Stimulated activated CD4-positive, alpha-beta T cell treated with anti-CD3 and anti-CD28 coated beads, TNF-alpha, amount 100 ng/mL, for 4 hours (primary cell): ENCODE results near the gene NME3.

ENCODE experiments used
- DNase-seq, 3 experiments: peaks; one replicate each; pipeline ENCODE4 v3.0.0-alpha.2; 2020; ENCODE audit warnings: low read depth in 3 of 3

Gene NME3

GRCh38 chr16:1768767-1769401, 2.5 kb downstream of the NME3 start:
- DNase-seq: no peak

- DNase-seq: no peak
Measured at GRCh38 chr16:1768061-1768766, 3.1 kb downstream of the NME3 start.

GRCh38 chr16:1767116-1767994, 4.0 kb downstream of the NME3 start:
- DNase-seq: no peak

- DNase-seq: no peak
Measured at GRCh38 chr16:1766701-1767100, 4.6 kb downstream of the NME3 start.

GRCh38 chr16:1766231-1766630, 5.1 kb downstream of the NME3 start:
- no peak for DNase-seq

- no peak for DNase-seq
Measured at GRCh38 chr16:1765826-1766225, 5.5 kb downstream of the NME3 start.

- no peak for DNase-seq
Measured at GRCh38 chr16:1764971-1765370, 6.4 kb downstream of the NME3 start.

- no peak for DNase-seq
Measured at GRCh38 chr16:1763521-1764511, 7.5 kb downstream of the NME3 start.

GRCh38 chr16:1762879-1763520, 8.3 kb downstream of the NME3 start:
- DNase-seq: no peak

GRCh38 chr16:1762196-1762878, 9.0 kb downstream of the NME3 start:
- DNase-seq: no peak

- no peak for DNase-seq
Measured at GRCh38 chr16:1761751-1762150, 9.6 kb downstream of the NME3 start.

GRCh38 chr16:1760911-1761310, 10.4 kb downstream of the NME3 start:
- DNase-seq: no peak

GRCh38 chr16:1759511-1759910, 11.8 kb downstream of the NME3 start:
- DNase-seq: no peak

- no peak for DNase-seq
Measured at GRCh38 chr16:1758923-1759322, 12.4 kb downstream of the NME3 start.

GRCh38 chr16:1757714-1758461, 13.5 kb downstream of the NME3 start:
- DNase-seq: no peak

- no peak for DNase-seq
Measured at GRCh38 chr16:1754204-1754603, 17.1 kb downstream of the NME3 start.

GRCh38 chr16:1752853-1753252, 18.5 kb downstream of the NME3 start:
- DNase-seq: no peak

GRCh38 chr16:1751946-1752345, 19.4 kb downstream of the NME3 start:
- no peak for DNase-seq
